Transverse colon (tissue), 4 donors: ENCODE results near the gene HAT1. TPM values are rescaled to one million over a fixed set of nuclear protein-coding genes. Genes with fewer than 3 reads are reported as not detected.

ENCODE experiments used
- DNase-seq: peaks from one replicate; pipeline ENCODE4 v3.0.0-alpha.2; 2019
- H3K27ac ChIP-seq, 4 donors: fragments of 200-600 bp; sonication (generic); 2 replicates each; pipeline ENCODE4 v1.5.1; 2016 to 2018; ENCODE audit warnings: inconsistent platforms in 4 of 4
- H3K27me3 ChIP-seq: fragments of 200-600 bp; sonication (generic); 2 replicates; pipeline ENCODE4 v1.5.1; 2017; ENCODE audit warnings: inconsistent platforms
- H3K36me3 ChIP-seq, 4 donors: fragments of 200-600 bp; sonication (generic); 2 replicates each; pipeline ENCODE4 v1.5.1; 2017 to 2019; ENCODE audit warnings: inconsistent platforms in 4 of 4
- H3K4me1 ChIP-seq, 4 donors: fragments of 200-600 bp; sonication (generic); 2 replicates each; pipeline ENCODE4 v1.5.1; 2017 to 2020; ENCODE audit warnings: inconsistent platforms in 4 of 4
- H3K4me3 ChIP-seq, 4 donors: fragments of 200-600 bp; sonication (generic); 1 replicate in 1 of 4; 2 replicates in 3 of 4; pipeline versions ENCODE4 v1.5.1 to v1.6.1; 2017 to 2019; ENCODE audit warnings: inconsistent platforms in 4 of 4
- H3K9me3 ChIP-seq, 2 donors: fragments of 200-600 bp; sonication (generic); 2 replicates each; pipeline ENCODE4 v1.5.1; 2017 to 2019; ENCODE audit warnings: inconsistent platforms in 2 of 2
- CTCF ChIP-seq, 5 experiments: fragments of 200-600 bp in 3 of 5; fragments of 450-650 bp in 2 of 5; sonication (generic) in 3 of 5; IDR thresholded peaks; 1 replicate in 2 of 5; 2 replicates in 3 of 5; pipeline ENCODE4 v1.5.1; 2016 to 2017; ENCODE audit warnings: antibody characterized with exemption in 5 of 5, inconsistent platforms in 3 of 5, mild to moderate bottlenecking in 2 of 5, moderate library complexity in 1 of 5
- EP300 ChIP-seq: sonication (generic); formaldehyde crosslinking; IDR thresholded peaks from one replicate; pipeline ENCODE4 v1.6.1; 2017; ENCODE audit warnings: antibody characterized with exemption, low read depth
- POLR2A ChIP-seq: fragments of 450-650 bp; IDR thresholded peaks from one replicate; pipeline ENCODE4 v1.6.1; 2016; ENCODE audit warnings: antibody characterized with exemption, mild to moderate bottlenecking, moderate library complexity
- POLR2AphosphoS5 ChIP-seq, 3 donors: sonication (generic); formaldehyde crosslinking; IDR thresholded peaks; one replicate each; pipeline ENCODE4 v1.6.1; 2016; ENCODE audit warnings: antibody characterized with exemption in 3 of 3
- WGBS, 2 donors: methylation state at CpG; one replicate each; pipeline ENCODE4 v1.1.5; 2018; ENCODE audit warnings: low coverage in 1 of 2; 5-methylcytosine and 5-hydroxymethylcytosine counted together
- in situ Hi-C, 4 donors: fragments of 200-750 bp; cut with MboI; loops; one replicate each; pipeline versions ENCODE4 v1.15.0 to v1.15.1; 2017; ENCODE audit warnings: low sequenced_read_pairs in 3 of 4, low pct_ligation_motif_present in 1 of 4, low pct_unique_long_range_greater_than_20kb in 1 of 4
- intact Hi-C: fragments of 100-400 bp; cut with DNase I; formaldehyde crosslinking; loops from one replicate; pipeline ENCODE4 v1.15.1; 2023; ENCODE audit warnings: low total_unique reads
- total RNA-seq, 4 donors: library from RNA; depleted of rRNA; stranded (reverse); fragments of >200 nt; gene quantifications; one replicate each; pipeline ENCODE4 v1.1.0, GENCODE V29; 2016

The HAT1 gene
- total RNA-seq, 4 donors from 2014 or later: 4.2 to 19.4 (median 12.0) TPM

GRCh38 chr2:171957061-171957460 lies 34.8 kb downstream of the HAT1 start:
- DNase-seq: no peak
- Histone ChIP-seq H3K27me3 (no peaks in the 10 kb centered on the region), H3K27ac (no peak overlapping the region), H3K9me3 (no peaks in the 10 kb centered on the region), H3K4me1 (peaks cover 0 to 10% (median 0%) of the 10 kb centered on the region in 4 donors), H3K4me3 (no peak overlapping the region), H3K36me3 (no peaks in the 10 kb centered on the region)
- 89 to 93% methylated on average over 2 of the region's 2 CpGs for WGBS, 2 donors
- intact Hi-C loops: no loop called here
- no peak for TF ChIP-seq EP300
- no peak for TF ChIP-seq POLR2A
- no peak for TF ChIP-seq CTCF (IDR thresholded peaks at IDR 0.05)
- no peak for TF ChIP-seq POLR2AphosphoS5 (IDR thresholded peaks at IDR 0.05)
- in situ Hi-C loops: no loop called here

DNA sequence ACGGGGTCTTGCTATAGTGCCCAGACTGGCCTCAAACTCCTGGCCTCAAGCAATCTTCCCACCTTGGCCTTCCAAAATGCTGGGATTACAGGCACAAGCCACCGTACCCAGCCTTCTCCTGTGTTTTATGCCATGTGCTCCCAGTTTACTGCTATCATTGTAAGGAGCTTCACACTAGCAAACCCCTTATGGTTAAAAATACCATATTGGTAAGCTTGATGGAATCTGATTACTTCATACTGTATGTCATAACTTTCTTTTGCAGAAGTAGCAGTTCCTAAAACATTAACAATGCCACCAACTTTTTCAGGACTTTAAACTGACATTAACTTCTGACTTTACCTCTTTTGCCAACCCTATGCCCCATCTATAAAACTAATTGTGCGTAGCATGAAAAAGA lies 36.2 kb downstream of the HAT1 start:
- Histone ChIP-seq H3K36me3 (no peaks in the 10 kb centered on the region), H3K27ac (no peak overlapping the region), H3K4me1 (peaks cover 0 to 10% (median 0%) of the 10 kb centered on the region in 4 donors), H3K9me3 (no peaks in the 10 kb centered on the region), H3K27me3 (no peaks in the 10 kb centered on the region), H3K4me3 (no peak overlapping the region)
- in situ Hi-C loops (no loop called here), intact Hi-C loops (no loop called here)
- DNase-seq: no peak
- TF ChIP-seq CTCF (IDR thresholded peaks at IDR 0.05): no peak
- no peak for TF ChIP-seq POLR2AphosphoS5 (IDR thresholded peaks at IDR 0.05)
- no peak for TF ChIP-seq EP300
- TF ChIP-seq POLR2A: no peak
- 85 to 95% methylated on average over 3 of the region's 3 CpGs for WGBS, 2 donors

DNA sequence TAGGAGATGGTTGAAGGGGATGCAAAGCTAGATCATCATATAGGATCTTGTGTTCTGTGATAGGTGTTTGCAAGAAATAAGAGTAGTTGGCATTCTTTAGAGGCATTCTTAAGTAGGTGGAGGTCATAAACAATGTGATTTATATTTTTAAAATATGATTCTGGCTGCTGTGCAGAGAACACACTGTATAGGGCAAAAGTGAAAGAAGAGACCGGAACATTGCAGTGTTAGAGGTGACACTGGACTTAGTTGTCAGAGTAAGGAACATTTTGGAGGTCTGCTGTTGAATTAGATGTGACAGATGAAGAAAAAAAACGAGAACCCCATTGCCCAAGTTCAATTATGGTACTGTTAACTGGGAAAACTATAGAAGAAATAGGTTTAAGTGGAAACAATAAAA lies 37.7 kb downstream of the HAT1 start:
- no peak for DNase-seq
- intact Hi-C loops: no loop called here
- no peaks in the 10 kb centered on the region for H3K27me3 ChIP-seq
- 68 to 86% methylated on average over 2 of the region's 2 CpGs for WGBS, 2 donors
- no peak overlapping the region for H3K27ac ChIP-seq
- no peak overlapping the region for H3K4me3 ChIP-seq
- peaks cover 0 to 6% (median 0%) of the 10 kb centered on the region in 4 donors for H3K4me1 ChIP-seq
- no peaks in the 10 kb centered on the region for H3K9me3 ChIP-seq
- no peaks in the 10 kb centered on the region for H3K36me3 ChIP-seq
- in situ Hi-C loops: no loop called here
- TF ChIP-seq CTCF (IDR thresholded peaks at IDR 0.05) (no peak), POLR2AphosphoS5 (IDR thresholded peaks at IDR 0.05) (no peak), EP300 (no peak), POLR2A (no peak)

DNA sequence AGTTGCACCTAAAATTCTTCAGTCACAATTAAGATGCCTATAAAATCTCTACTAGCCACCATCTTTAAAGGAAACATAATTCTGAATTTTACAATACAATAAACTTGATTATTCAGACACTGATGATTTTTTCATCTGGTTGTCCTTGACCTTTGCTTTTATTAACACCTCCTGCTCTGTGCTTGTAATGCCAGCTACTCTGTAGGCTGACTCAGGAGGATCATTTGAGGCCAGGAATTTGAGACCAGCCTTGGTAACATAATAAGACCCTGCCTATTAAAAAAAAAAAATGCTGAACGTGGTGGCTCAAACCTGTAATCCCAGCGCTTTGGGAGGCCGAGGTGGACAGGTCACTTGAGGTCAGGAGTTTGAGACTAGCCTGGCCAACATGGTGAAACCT lies 38.3 kb downstream of the HAT1 start:
- no peak for DNase-seq
- no peak overlapping the region for H3K27ac ChIP-seq
- WGBS, 2 donors: 91 to 100% methylated on average over 2 to 3 of the region's 3 CpGs
- no peak overlapping the region for H3K4me3 ChIP-seq
- no peaks in the 10 kb centered on the region for H3K36me3 ChIP-seq
- in situ Hi-C loops (no loop called here), intact Hi-C loops (no loop called here)
- peaks cover 0 to 6% (median 0%) of the 10 kb centered on the region in 4 donors for H3K4me1 ChIP-seq
- H3K27me3 ChIP-seq: no peaks in the 10 kb centered on the region
- no peaks in the 10 kb centered on the region for H3K9me3 ChIP-seq
- TF ChIP-seq CTCF (IDR thresholded peaks at IDR 0.05) (no peak), POLR2AphosphoS5 (IDR thresholded peaks at IDR 0.05) (no peak), POLR2A (no peak), EP300 (no peak)
